GM19193 (cell line): ENCODE results near the gene DCUN1D1.

Experiments
- POLR2A ChIP-seq: IDR thresholded peaks from 4 replicates; pipeline ENCODE4 v1.6.1; 2011; ENCODE audit not compliant: insufficient read depth, insufficient read length; ENCODE audit errors: extremely low read depth

Gene DCUN1D1

GRCh38 chr3:182981038-182981380 is 671 bp upstream of the DCUN1D1 start:
- no peak for TF ChIP-seq POLR2A

- no peak for TF ChIP-seq POLR2A
Measured at GRCh38 chr3:182979674-182980191, 605 bp downstream of the DCUN1D1 start.

GRCh38 chr3:182979103-182979673 is 1.1 kb downstream of the DCUN1D1 start:
- no peak for TF ChIP-seq POLR2A

GRCh38 chr3:182978387-182978786 is 2.0 kb downstream of the DCUN1D1 start:
- TF ChIP-seq POLR2A = no peak

GRCh38 chr3:182973047-182973446 is 7.3 kb downstream of the DCUN1D1 start:
- TF ChIP-seq POLR2A = no peak

- TF ChIP-seq POLR2A = no peak
Measured at GRCh38 chr3:182972387-182972786, 8.0 kb downstream of the DCUN1D1 start.

- no peak for TF ChIP-seq POLR2A
Measured at GRCh38 chr3:182971637-182972036, 8.7 kb downstream of the DCUN1D1 start.

GRCh38 chr3:182970811-182971418 is 9.4 kb downstream of the DCUN1D1 start:
- no peak for TF ChIP-seq POLR2A

GRCh38 chr3:182969853-182970252 is 10.5 kb downstream of the DCUN1D1 start:
- no peak for TF ChIP-seq POLR2A

- TF ChIP-seq POLR2A = no peak
Measured at GRCh38 chr3:182969277-182969676, 11.1 kb downstream of the DCUN1D1 start.

- TF ChIP-seq POLR2A = no peak
Measured at GRCh38 chr3:182967218-182968204, 12.8 kb downstream of the DCUN1D1 start.

- no peak for TF ChIP-seq POLR2A
Measured at GRCh38 chr3:182965861-182966366, 14.4 kb downstream of the DCUN1D1 start.

- no peak for TF ChIP-seq POLR2A
Measured at GRCh38 chr3:182964179-182964578, 16.2 kb downstream of the DCUN1D1 start.

GRCh38 chr3:182962166-182962565 is 18.2 kb downstream of the DCUN1D1 start:
- no peak for TF ChIP-seq POLR2A

- TF ChIP-seq POLR2A = no peak
Measured at GRCh38 chr3:182959474-182960350, 20.6 kb downstream of the DCUN1D1 start.

- TF ChIP-seq POLR2A = no peak
Measured at GRCh38 chr3:182957676-182958266, 22.6 kb downstream of the DCUN1D1 start.
